RKO (cell line): ENCODE data around the gene TMEM131.

Experiments
- DNase-seq: peaks from one replicate; pipeline ENCODE4 v3.0.0-alpha.2; 2016; ENCODE audit warnings: low spot score

The TMEM131 gene

GRCh38 chr2:97760480-97761049 is 235.2 kb downstream of the TMEM131 start:
- DNase-seq = no peak

GRCh38 chr2:97759727-97760407 is 235.9 kb downstream of the TMEM131 start:
- no peak for DNase-seq

- DNase-seq = no peak
These were observed 237.5 kb downstream of the TMEM131 start for GRCh38 chr2:97758131-97758705.

GRCh38 chr2:97757062-97757461 is 238.7 kb downstream of the TMEM131 start:
- DNase-seq = no peak

GRCh38 chr2:97755491-97755890 is 240.3 kb downstream of the TMEM131 start:
- DNase-seq = no peak

GRCh38 chr2:97754690-97755346 is 240.9 kb downstream of the TMEM131 start:
- no peak for DNase-seq

GRCh38 chr2:97752342-97753334 is 243.1 kb downstream of the TMEM131 start:
- DNase-seq = no peak

GRCh38 chr2:97751752-97752151 is 244.0 kb downstream of the TMEM131 start:
- DNase-seq = no peak

GRCh38 chr2:97750017-97750416 is 245.7 kb downstream of the TMEM131 start:
- DNase-seq = no peak

GRCh38 chr2:97749581-97749980 is 246.2 kb downstream of the TMEM131 start:
- DNase-seq = no peak

GRCh38 chr2:97747716-97748115 is 248.0 kb downstream of the TMEM131 start:
- no peak for DNase-seq

GRCh38 chr2:97747285-97747684 is 248.5 kb downstream of the TMEM131 start:
- no peak for DNase-seq

- no peak for DNase-seq
These were observed 250.1 kb downstream of the TMEM131 start for GRCh38 chr2:97745474-97746174.

GRCh38 chr2:97743913-97744312 is 251.8 kb downstream of the TMEM131 start:
- no peak for DNase-seq

- DNase-seq = peak; percentile 3
These were observed 253.3 kb downstream of the TMEM131 start for GRCh38 chr2:97742381-97742847.

- no peak for DNase-seq
These were observed 254.1 kb downstream of the TMEM131 start for GRCh38 chr2:97741686-97742085.

GRCh38 chr2:97741251-97741650 is 254.5 kb downstream of the TMEM131 start:
- DNase-seq = no peak

- no peak for DNase-seq
These were observed 255.1 kb downstream of the TMEM131 start for GRCh38 chr2:97740590-97741182.

GRCh38 chr2:97739893-97740245 is 255.9 kb downstream of the TMEM131 start:
- no peak for DNase-seq

GRCh38 chr2:97739020-97739892 is 256.5 kb downstream of the TMEM131 start:
- DNase-seq = no peak
